Activated naive CD4-positive, alpha-beta T cell treated with anti-CD3 and anti-CD28 coated beads, Interleukin-2, amount 50 U/mL, for 16 hours (primary cell): ENCODE results near the gene CHD6.

ENCODE experiments used
- DNase-seq: peaks from one replicate; pipeline ENCODE4 v3.0.0-alpha.2; 2020

The CHD6 gene

GRCh38 chr20:41418031-41418430 lies 200.1 kb downstream of the CHD6 start:
- DNase-seq, result no peak

GRCh38 chr20:41415191-41415590 lies 203.0 kb downstream of the CHD6 start:
- no peak for DNase-seq

GRCh38 chr20:41413169-41413568 lies 205.0 kb downstream of the CHD6 start:
- no peak for DNase-seq

DNA sequence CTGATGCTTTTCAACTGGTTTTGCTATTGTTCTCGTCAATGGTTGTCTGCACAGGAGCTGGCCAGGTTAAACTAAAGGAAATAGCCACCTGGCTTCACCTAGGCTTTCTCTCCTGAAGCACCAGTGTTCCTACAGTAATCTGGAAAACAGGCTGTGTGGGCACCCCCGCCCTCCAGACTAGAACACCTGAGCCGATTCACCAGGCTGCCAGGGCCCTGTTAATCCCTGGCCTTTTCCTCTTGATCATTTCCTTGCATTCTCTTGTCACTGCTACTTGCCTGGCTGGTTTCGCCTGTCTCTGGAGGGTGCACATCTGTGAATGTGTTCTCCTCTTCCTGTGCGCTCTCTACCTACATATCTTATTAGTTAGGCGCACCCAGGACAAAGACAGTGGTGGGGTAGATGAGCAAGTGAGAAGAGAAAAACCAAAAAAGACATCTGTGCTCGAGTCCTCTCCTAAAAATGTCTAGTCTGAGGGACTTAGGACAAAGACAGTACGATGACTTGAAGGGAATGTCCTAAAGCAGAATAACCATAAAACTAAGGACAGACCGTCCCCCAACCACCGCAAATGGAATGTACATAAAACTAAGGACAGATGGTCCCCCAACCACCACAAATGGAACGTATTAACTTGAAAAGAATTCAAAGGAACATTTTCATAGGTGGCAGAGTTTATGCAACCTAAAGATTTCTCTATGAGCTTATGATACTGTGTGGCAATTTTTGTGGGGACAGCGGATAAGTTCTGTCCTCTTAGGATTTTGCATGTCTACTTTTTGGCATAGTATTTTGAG lies 205.7 kb downstream of the CHD6 start:
- DNase-seq, result no peak

- DNase-seq, result no peak
Measured at GRCh38 chr20:41411391-41411847, 206.8 kb downstream of the CHD6 start.

DNA sequence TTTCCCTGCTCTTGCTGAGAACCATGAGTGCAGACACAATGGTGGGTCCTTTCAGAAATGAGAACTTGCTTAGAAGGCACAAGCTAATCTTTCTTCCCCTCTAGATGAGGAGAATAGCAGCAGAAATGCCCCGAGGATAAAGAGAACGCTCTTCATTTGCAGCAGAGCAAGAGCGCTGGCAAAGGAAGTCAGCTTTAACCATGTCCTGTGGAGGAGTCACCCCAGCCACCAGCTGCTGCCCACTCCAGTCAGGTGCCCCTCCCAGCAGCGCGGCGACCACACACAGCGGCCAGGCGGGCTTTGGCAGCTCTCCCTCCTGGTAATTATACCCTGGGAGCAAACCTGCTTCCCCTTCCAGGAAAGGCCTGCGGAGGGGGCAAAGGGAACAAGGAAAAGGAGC lies 209.2 kb downstream of the CHD6 start:
- DNase-seq, result no peak

- no peak for DNase-seq
Measured at GRCh38 chr20:41408156-41408794, 209.9 kb downstream of the CHD6 start.

DNA sequence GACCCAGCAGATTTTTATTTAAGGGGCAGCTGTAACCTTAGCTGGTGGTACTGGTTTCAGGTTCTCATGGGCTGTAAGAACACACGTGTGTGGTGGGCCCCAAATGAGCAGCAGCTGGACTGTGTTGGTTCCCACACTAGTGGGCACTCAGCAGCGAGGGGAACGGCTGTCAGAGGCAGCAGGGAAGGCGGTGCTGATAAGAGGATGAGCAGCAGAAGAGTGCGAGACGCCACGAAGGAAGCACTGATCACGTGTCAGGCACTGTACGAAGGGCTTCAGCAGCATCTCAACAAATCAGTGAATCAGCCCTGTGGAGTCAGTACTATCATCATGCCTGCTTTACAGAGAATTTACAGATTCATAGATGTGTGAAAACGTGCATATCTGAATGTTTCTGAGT lies 210.6 kb downstream of the CHD6 start:
- DNase-seq, result no peak

- DNase-seq, result no peak
Measured at GRCh38 chr20:41406896-41407444, 211.2 kb downstream of the CHD6 start.

DNA sequence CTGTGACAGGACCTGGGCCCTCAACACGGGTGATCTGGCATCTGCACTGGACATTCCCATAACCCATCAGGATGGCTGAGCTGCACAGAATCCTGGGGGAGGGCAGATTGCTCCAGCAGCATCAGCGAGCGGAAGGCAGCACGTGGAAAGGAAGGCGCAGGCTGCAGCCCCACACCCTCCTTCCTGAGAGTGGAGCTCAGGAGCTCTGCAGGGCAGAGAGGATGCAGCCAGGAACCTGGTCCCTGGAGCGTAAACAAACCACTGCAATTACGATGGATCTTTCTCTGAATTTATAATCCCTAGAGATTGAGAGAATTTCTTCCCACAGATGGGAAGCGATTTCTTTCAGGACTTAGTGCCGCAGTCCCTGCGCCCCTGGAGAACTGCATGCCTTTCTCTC lies 211.8 kb downstream of the CHD6 start:
- DNase-seq, result no peak

GRCh38 chr20:41405436-41405835 lies 212.7 kb downstream of the CHD6 start:
- DNase-seq, result no peak

- no peak for DNase-seq
Measured at GRCh38 chr20:41403604-41404003, 214.6 kb downstream of the CHD6 start.

- DNase-seq, result no peak
Measured at GRCh38 chr20:41398408-41398807, 219.8 kb downstream of the CHD6 start.

DNA sequence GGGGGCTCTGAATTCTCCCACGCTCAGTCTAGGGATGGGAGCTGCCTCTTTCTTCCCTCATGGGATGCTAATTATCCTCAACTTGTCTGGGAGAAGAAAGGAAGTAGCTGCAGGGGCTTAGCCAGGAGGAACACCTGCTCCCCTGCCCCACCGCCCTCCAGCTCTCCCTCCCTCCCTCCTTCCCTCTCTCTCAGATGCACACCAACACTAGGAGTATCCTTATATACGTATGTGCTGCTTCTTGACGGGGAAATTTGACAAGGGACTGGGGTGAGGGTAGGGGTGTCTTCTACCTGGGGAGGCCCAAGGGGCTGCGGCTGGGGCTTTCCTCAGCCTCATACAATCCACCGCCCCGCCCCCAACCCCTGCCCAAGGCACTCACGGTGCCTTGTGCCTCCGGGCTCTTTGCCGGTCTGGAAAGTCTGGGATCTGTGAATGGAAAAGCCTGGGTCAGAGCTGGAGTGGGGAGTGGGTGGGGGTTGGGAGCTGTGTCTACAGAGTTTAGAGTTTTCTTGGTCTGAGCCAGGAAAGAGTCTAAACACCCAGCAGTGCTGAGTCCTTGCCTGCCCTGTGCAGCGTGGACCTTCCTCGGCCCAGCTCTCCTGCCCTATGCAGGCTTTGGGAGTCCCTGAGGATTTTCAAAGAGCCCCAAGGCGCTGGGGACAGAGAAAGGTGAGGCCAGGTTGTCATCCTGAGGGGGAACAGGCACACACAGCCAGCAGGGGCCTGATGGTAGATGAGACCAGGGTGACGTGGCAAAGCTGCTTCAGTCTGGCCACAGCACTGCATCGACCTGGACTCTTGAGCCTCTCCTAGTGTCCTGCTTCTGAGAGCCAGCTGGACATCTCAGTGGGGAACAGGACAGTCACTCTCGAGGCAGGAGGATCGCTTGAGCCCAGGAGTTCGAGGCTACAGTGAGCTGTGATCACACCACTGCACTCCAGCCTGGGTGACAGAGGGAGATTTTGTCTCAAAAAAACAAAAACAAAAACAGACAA lies 222.2 kb downstream of the CHD6 start:
- no peak for DNase-seq

DNA sequence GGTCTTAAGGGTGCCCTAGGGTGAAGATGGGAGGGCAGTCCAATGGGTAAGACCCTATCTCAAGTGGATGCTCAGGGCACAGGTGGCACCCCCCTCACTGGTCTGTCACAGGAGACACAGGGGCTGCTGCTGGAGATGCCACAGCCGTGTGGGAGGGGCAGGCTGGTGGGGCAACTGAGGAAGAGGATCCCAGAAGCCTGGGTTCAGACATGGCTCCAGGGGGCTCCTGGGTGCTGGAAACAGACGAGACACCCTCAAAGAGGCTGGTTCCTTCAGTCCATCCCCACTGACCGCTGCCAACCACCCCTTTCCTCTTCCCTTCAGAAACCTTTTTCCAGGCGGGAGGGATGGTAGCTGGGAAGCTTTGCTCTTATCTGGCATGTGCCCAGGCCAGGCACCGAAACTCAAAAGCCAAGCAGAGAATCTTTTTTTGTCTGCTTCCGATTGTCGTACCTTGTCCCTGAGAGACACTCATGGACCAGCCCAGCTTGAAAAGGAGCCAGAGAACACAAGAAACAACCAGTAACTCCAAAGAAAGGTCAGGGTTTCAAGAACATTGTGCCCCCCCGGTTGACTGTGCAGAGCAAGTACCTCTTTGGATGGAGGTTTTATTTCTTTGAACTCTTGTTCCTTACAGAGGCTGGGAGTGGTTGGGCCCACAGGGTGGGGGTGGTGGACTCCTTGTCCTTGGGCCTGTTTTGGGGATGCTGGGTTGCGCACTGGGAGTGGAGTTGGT lies 223.1 kb downstream of the CHD6 start:
- DNase-seq, result no peak

GRCh38 chr20:41394081-41394480 lies 224.1 kb downstream of the CHD6 start:
- DNase-seq, result no peak

GRCh38 chr20:41393705-41394066 lies 224.5 kb downstream of the CHD6 start:
- DNase-seq, result no peak

DNA sequence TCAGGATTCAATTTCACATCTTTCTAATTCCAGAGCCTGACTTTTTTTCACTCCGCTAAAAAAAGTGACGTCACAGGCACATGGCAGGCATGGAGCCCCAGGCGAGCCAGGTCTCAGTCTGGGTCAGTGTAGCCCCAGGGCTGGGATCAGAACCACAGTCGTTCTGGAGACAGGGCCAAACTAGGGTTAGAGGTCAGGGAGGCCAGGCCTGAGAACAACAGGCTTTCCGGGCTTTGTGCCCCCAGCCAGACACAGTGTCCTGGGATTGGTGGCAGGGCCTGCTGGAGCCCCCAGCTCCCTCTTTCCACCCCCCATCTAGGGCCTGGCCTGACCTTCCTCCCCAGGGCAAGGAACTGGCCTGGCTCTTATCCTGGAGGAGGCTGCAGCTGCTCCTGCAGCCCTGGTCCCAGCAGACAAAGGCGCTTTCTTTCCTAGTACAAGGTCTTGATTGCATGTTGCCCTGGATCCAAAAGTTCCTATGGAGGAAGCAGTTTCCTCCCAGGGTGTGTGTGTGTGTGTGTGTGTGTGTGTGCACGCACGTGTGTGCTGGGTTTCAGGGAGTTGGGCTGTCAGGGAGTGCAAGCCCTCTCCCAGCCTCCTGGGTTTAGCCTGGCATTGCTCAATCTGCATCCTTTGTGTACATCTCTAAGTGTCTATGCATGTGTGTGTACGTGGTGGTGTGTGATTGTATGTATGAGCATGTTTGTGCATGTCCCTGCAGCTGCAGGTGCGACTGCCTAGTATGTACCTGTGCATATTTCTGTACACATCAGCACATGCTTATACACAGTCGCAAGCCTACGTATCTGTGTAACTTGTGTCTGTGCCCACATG lies 225.1 kb downstream of the CHD6 start:
- DNase-seq, result no peak

DNA sequence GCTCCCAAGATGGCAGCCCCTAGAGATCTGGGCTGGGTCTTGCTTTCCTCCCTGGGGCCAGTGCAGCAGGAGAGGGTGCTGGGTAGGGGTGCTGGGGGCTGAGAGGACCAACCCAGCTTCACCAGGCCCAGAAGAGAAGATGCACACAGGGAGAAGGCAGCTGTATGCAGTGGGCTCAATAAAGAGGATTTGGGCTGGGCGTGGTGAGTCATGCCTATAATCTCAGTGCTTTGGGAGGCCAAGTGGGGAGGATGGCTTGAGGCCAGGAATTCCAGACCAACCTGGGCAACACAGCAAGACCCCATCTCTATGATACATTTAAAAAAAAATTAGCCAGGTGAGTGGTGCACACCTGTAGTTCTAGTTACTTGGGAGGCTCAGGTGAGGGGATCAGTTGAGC lies 225.9 kb downstream of the CHD6 start:
- no peak for DNase-seq

- no peak for DNase-seq
Measured at GRCh38 chr20:41391587-41392001, 226.6 kb downstream of the CHD6 start.

- DNase-seq, result no peak
Measured at GRCh38 chr20:41390889-41391288, 227.3 kb downstream of the CHD6 start.
